OCI-LY3 (cell line): ENCODE data around the gene DYDC2.

Experiments used
- H2AFZ ChIP-seq: fragments of 200-600, 300-600 bp; shearing (Covaris generic); 2 replicates; pipeline ENCODE4 v1.6.0; 2014; ENCODE audit warnings: antibody characterized with exemption, low read depth, low read length
- H3K27ac ChIP-seq: fragments of 200-600, 300-600 bp; sonication (generic); 2 replicates; pipeline ENCODE4 v1.5.1; 2014; ENCODE audit warnings: mild to moderate bottlenecking, low read length, moderate library complexity, mixed read lengths
- H3K27me3 ChIP-seq: fragments of 200-600, 300-600 bp; sonication (generic); 2 replicates; pipeline ENCODE4 v1.6.1; 2014; ENCODE audit warnings: low read depth, low read length, mixed read lengths
- H3K36me3 ChIP-seq: fragments of 200-600, 300-600 bp; sonication (generic); replicated peaks from 2 replicates; pipeline ENCODE3; 2014; ENCODE audit warnings: low read depth, low read length, mixed read lengths
- H3K4me1 ChIP-seq: fragments of 300-600, 200-600 bp; sonication (generic); 2 replicates; pipeline ENCODE4 v1.6.1; 2014; ENCODE audit warnings: low read length, mixed read lengths
- H3K4me2 ChIP-seq: fragments of 200-600, 300-600 bp; sonication (generic); 2 replicates; pipeline ENCODE4 v1.6.1; 2014; ENCODE audit warnings: low read length, mixed read lengths
- H3K4me3 ChIP-seq: fragments of 300-600, 200-600 bp; sonication (generic); 2 replicates; pipeline ENCODE4 v1.5.1; 2014; ENCODE audit warnings: antibody characterized with exemption, mild to moderate bottlenecking, low read length, moderate library complexity
- H3K79me2 ChIP-seq: fragments of 300-600, 200-600 bp; shearing (Covaris generic); 2 replicates; pipeline ENCODE4 v1.6.1; 2014; ENCODE audit warnings: mild to moderate bottlenecking, low read length, mixed read lengths
- H3K9ac ChIP-seq: fragments of 300-600, 200-600 bp; shearing (Covaris generic); 2 replicates; pipeline ENCODE4 v1.6.0; 2014; ENCODE audit warnings: mild to moderate bottlenecking, low read length, moderate library complexity
- H3K9me3 ChIP-seq: fragments of 200-600, 300-600 bp; shearing (Covaris generic); 2 replicates; pipeline ENCODE4 v1.6.1; 2014; ENCODE audit warnings: low read length, mixed read lengths; ENCODE audit not compliant: insufficient read depth
- H4K20me1 ChIP-seq: fragments of 200-600, 300-600 bp; sonication (generic); 2 replicates; pipeline ENCODE4 v1.6.1; 2016; ENCODE audit warnings: low read length, mixed read lengths; ENCODE audit not compliant: insufficient read depth
- CTCF ChIP-seq: fragments of 200-600, 300-600 bp; sonication (generic); IDR thresholded peaks from 2 replicates; pipeline ENCODE4 v1.5.1; 2014; ENCODE audit warnings: antibody characterized with exemption, low read length, low read depth
- EZH2phosphoT487 ChIP-seq: fragments of 200-600 bp; shearing (Covaris generic); IDR thresholded peaks from 2 replicates; pipeline ENCODE4 v1.6.1; 2018; ENCODE audit warnings: antibody characterized with exemption, mixed run types, low read depth

The DYDC2 gene

DNA sequence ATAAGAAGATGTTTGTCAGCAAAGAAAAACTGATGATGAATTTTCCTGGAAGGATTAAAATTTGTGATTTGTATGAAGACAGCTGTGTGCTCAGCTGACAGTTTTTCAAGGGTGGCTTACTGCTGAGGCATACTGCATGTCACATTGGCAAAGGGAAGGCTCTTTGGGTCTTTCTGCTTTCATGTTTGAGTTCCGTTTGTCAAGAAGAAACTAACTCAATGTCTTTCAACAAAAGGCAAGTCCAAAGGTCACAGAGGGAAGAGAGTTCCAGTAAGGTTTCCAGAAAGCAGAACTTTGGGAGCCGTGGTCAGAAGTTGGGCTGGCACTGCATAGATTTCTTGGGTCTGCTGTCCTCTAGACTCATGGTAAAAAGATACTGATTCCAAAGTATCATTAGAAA is 16.9 kb downstream of the DYDC2 start:
- Histone ChIP-seq H3K4me3 (no peak overlapping the region), H3K4me1 (no peaks in the 10 kb centered on the region), H3K27ac (no peak overlapping the region), H3K9me3 (no peaks in the 10 kb centered on the region), H4K20me1 (no peaks in the 10 kb centered on the region), H3K79me2 (no peaks in the 10 kb centered on the region), H3K4me2 (no peak overlapping the region), H3K9ac (no peak overlapping the region), H3K36me3 (no peaks in the 10 kb centered on the region), H2AFZ (no peak overlapping the region), H3K27me3 (no peaks in the 10 kb centered on the region)
- TF ChIP-seq EZH2phosphoT487 (no peak), CTCF (no peak)

DNA sequence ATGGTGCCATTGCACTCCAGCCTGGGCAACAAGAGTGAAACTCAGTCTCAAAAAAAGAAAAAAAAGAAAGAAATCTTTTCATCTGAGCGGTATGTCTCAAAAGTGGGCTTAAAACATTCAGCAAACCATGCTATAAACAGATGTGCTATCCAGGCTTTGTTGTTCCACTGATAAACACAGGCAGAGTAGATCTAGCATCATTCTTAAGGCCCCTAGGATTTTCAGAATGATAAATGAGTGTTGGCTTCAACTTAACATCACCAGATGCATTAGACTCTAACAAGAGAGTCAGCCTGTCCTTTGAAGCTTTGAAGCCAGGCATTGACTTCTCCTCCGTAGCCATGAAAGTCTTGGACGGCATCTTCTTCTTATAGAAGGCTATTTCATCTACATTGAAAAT is 23.1 kb downstream of the DYDC2 start:
- Histone ChIP-seq H3K27me3 (0 out of 2 replicates have a peak, but pooled peaks cover 3% of the 10 kb centered on the region), H4K20me1 (no peaks in the 10 kb centered on the region), H3K4me2 (no peak overlapping the region), H3K4me1 (0 out of 2 replicates have a peak, but pooled peaks cover 2% of the 10 kb centered on the region), H3K9ac (no peak overlapping the region), H2AFZ (no peak overlapping the region), H3K36me3 (no peaks in the 10 kb centered on the region), H3K9me3 (no peaks in the 10 kb centered on the region), H3K27ac (no peak overlapping the region), H3K4me3 (no peak overlapping the region), H3K79me2 (no peaks in the 10 kb centered on the region)
- TF ChIP-seq EZH2phosphoT487 (no peak), CTCF (no peak)

DNA sequence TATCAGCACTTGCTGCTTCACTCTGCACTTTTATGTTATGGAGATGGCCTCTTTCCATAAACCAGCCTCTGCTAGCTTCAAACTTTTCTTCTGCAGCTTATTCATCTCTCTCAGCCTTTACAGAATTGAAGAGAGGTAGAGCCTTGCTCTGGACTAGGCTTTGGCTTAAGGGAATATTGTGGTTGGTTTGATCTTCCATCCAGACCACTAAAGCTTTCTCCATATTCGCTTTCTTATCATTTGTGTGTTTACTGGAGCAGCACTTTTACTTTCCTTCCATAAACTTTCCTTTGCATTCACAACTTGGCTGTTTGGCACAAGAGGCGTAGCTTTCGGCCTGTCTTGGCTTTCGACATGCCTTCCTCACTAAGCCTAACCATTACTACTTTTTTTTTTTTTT is 23.6 kb downstream of the DYDC2 start:
- 0 out of 2 replicates have a peak, but pooled peaks cover 3% of the 10 kb centered on the region for H3K27me3 ChIP-seq
- TF ChIP-seq EZH2phosphoT487 (no peak), CTCF (no peak)
- H3K9ac ChIP-seq = no peak overlapping the region
- no peak overlapping the region for H3K27ac ChIP-seq
- H3K79me2 ChIP-seq = no peaks in the 10 kb centered on the region
- no peak overlapping the region for H3K4me3 ChIP-seq
- no peak overlapping the region for H2AFZ ChIP-seq
- H4K20me1 ChIP-seq = no peaks in the 10 kb centered on the region
- no peak overlapping the region for H3K4me2 ChIP-seq
- no peaks in the 10 kb centered on the region for H3K9me3 ChIP-seq
- H3K4me1 ChIP-seq = 0 out of 2 replicates have a peak, but pooled peaks cover 2% of the 10 kb centered on the region
- H3K36me3 ChIP-seq = no peaks in the 10 kb centered on the region

DNA sequence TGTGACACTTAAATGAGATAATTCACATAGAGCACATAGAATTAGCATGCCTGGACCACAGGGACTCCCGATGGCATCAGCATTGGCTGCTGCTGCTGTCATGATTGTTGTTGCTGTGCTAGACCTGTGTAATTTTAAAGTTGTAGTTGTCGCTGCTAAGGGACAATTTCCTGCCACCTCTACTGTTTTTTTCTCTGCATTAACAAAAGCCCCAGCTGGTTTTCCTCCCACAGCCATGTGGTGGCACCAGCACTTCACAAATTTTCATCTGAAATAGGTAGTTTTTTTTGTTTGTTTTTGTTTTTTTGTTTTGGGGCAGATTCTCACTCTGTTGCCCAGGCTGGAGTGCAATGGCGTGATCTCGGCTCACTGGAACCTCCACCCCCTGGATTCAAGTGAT is 26.4 kb downstream of the DYDC2 start:
- no peaks in the 10 kb centered on the region for H3K79me2 ChIP-seq
- no peak overlapping the region for H3K9ac ChIP-seq
- no peaks in the 10 kb centered on the region for H3K36me3 ChIP-seq
- H3K4me3 ChIP-seq = peak overlapping the region; percentile 43
- TF ChIP-seq CTCF (peak; percentile 59), EZH2phosphoT487 (no peak)
- H3K9me3 ChIP-seq = no peaks in the 10 kb centered on the region
- H3K27me3 ChIP-seq = 0 out of 2 replicates have a peak, but pooled peaks cover 3% of the 10 kb centered on the region
- H2AFZ ChIP-seq = no peak overlapping the region
- no peaks in the 10 kb centered on the region for H4K20me1 ChIP-seq
- H3K4me2 ChIP-seq = peak overlapping the region; percentile 50
- H3K27ac ChIP-seq = no peak overlapping the region
- 0 out of 2 replicates have a peak, but pooled peaks cover 2% of the 10 kb centered on the region for H3K4me1 ChIP-seq
